ENCODE measurements around the gene LTF. TPM values are rescaled to one million over a fixed set of nuclear protein-coding genes. Genes with fewer than 3 reads are reported as not detected.

Gene LTF
- total and polyA plus RNA-seq, 2 of the 13 experiments (the other 11 are each of a cell fraction or from before 2014, with no cell fraction given) = not detected

GRCh38 chr3:46463120-46463867 lies 1.4 kb downstream of the LTF start:
- CTCF ChIA-PET (ENCODE audit: low intra/inter-chr PET ratio, low total read pairs) = no interaction called here
- in situ Hi-C loops (cut with HindIII; ENCODE audit: extremely low pct_ligation_motif_present, low pct_unique_long_range_greater_than_20kb) = no loop called here
- H2AFZ ChIP-seq (ENCODE audit: low read length) = no peak overlapping the region
- H3K9me3 ChIP-seq (ENCODE audit: low read length) = 0 out of 2 replicates have a peak, but pooled peaks cover 11% of the 10 kb centered on the region
- no peak overlapping the region for H3K4me3 ChIP-seq (replicated peaks in 1 of 3; ENCODE audit: insufficient read depth in 1 of 3, low read depth in 2 of 3, low read length in 3 of 3)
- no peak overlapping the region for H3K9ac ChIP-seq (ENCODE audit: insufficient read depth, low read depth, low read length)
- WGBS (ENCODE audit: low lambda C conversion rate) = 47% methylated on average over 3 of the region's 6 CpGs
- POLR2A ChIA-PET = no interaction called here
- no peaks in the 10 kb centered on the region for H3K36me3 ChIP-seq (replicated peaks in 1 of 2; ENCODE audit: control insufficient read depth in 1 of 2, insufficient read depth in 2 of 2, low read length in 2 of 2)
- DNase-seq (ENCODE audit: low spot score) (no peak), ATAC-seq (no peak; the same call in 2 of the 3 replicates), FAIRE-seq (no peak)
- intact Hi-C loops (cut with micrococcal nuclease; ENCODE audit: unreplicated experiment) = no loop called here
- H3K79me2 ChIP-seq (ENCODE audit: insufficient read depth, low read length) = no peaks in the 10 kb centered on the region
- no peaks in the 10 kb centered on the region for H4K20me1 ChIP-seq (ENCODE audit: insufficient read depth, low read length)
- no TSS peak for BruUV-seq (replicated peaks)
- peaks cover 2 to 3% of the 10 kb centered on the region in 2 experiments; a peak in 2 of 5 replicates for H3K27me3 ChIP-seq (ENCODE audit: control insufficient read depth in 1 of 2, insufficient read depth in 2 of 2, low read length in 2 of 2)
- H3K4me1 ChIP-seq (ENCODE audit: insufficient read depth, low read length) = no peaks in the 10 kb centered on the region
- H3K4me2 ChIP-seq (ENCODE audit: low read depth, low read length) = no peak overlapping the region
- H3K27ac ChIP-seq (ENCODE audit: extremely low read length, insufficient read depth, low read length) = no peak overlapping the region
- no peak for TF ChIP-seq CREBL2 (CRISPR knock-in tag; IDR thresholded peaks at IDR 0.05; ENCODE audit: borderline replicate concordance)
- TF ChIP-seq MTA1 (CRISPR knock-in tag; IDR thresholded peaks at IDR 0.05; ENCODE audit: borderline replicate concordance) = no peak
- no peak for TF ChIP-seq ZNF597 (CRISPR knock-in tag; IDR thresholded peaks at IDR 0.05)
- no peak for TF ChIP-seq RAD51 (IDR thresholded peaks at IDR 0.05; ENCODE audit: borderline replicate concordance)
- TF ChIP-seq ZNF792 (CRISPR knock-in tag; IDR thresholded peaks at IDR 0.05) = no peak
- no peak for TF ChIP-seq HINFP (CRISPR knock-in tag; IDR thresholded peaks at IDR 0.05; ENCODE audit: low read depth)
- TF ChIP-seq ZNF383 (CRISPR knock-in tag; IDR thresholded peaks at IDR 0.05; ENCODE audit: borderline replicate concordance) = no peak
- TF ChIP-seq DBP (CRISPR knock-in tag; IDR thresholded peaks at IDR 0.05; ENCODE audit: not compliant biosample characterization) = no peak
- TF ChIP-seq DRAP1 (CRISPR knock-in tag; IDR thresholded peaks at IDR 0.05) = no peak
- no peak for TF ChIP-seq GPBP1L1 (CRISPR knock-in tag; IDR thresholded peaks at IDR 0.05)
- TF ChIP-seq ZBTB46 (CRISPR knock-in tag; IDR thresholded peaks at IDR 0.05; ENCODE audit: borderline replicate concordance) = no peak
- TF ChIP-seq ZNF160 (CRISPR knock-in tag; IDR thresholded peaks at IDR 0.05) = no peak
- TF ChIP-seq KDM5A (IDR thresholded peaks at IDR 0.05; ENCODE audit: borderline replicate concordance, low read length) = no peak
- no peak for TF ChIP-seq ZNF558 (CRISPR knock-in tag; IDR thresholded peaks at IDR 0.05; ENCODE audit: borderline replicate concordance)

All from HepG2 (cell line).